ENCODE data around the gene CPNE8.
A peak's percentile ranks its signal among the peaks of the same experiment; 100 is the strongest.

CPNE8 gene

GRCh38 chr12:38905480-38906351, at the start of gene CPNE8:
Gene CPNE8, minus strand, starts transcription at chr12:38905591. Its CDS starts 57 bp downstream, at chr12:38905534.
- no peak within 1 kb of the TSS; the same call in 1 of the 2 replicates for H3K27ac ChIP-seq (ENCODE audit: low read depth, low read length)

GRCh38 chr12:38954238-38954873, 49.0 kb upstream of the CPNE8 start:
- Histone ChIP-seq H3K4me3 (ENCODE audit: low read depth, low read length) (no peak overlapping the region), H3K9me3 (ENCODE audit: control insufficient read depth, insufficient read depth, low read depth, low read length) (no peaks in the 10 kb centered on the region), H3K4me1 (ENCODE audit: control insufficient read depth, insufficient read depth, low read length) (no peaks in the 10 kb centered on the region), H3K27ac (ENCODE audit: low read depth, low read length) (no peak overlapping the region), H3K27me3 (ENCODE audit: control insufficient read depth, insufficient read depth, low read length) (no peaks in the 10 kb centered on the region), H3K9ac (ENCODE audit: low read length) (no peak overlapping the region), H3K36me3 (ENCODE audit: control insufficient read depth, insufficient read depth, low read length) (no peaks in the 10 kb centered on the region)

More at GRCh38 chr12:38905480-38906351, at the start of gene CPNE8:
- Histone ChIP-seq H3K9ac (ENCODE audit: low read length) (peak within 1 kb of the TSS; percentile 84), H3K36me3 (ENCODE audit: control insufficient read depth, insufficient read depth, low read length) (no peaks in the 10 kb centered on the region), H3K4me3 (ENCODE audit: low read depth, low read length) (peak within 1 kb of the TSS; percentile 94), H3K27me3 (ENCODE audit: control insufficient read depth, insufficient read depth, low read length) (peaks cover 6% of the 10 kb centered on the region; the same call in 1 of the 2 replicates), H3K4me1 (ENCODE audit: control insufficient read depth, insufficient read depth, low read length) (peaks cover 3% of the 10 kb centered on the region; the same call in 1 of the 2 replicates), H3K9me3 (ENCODE audit: control insufficient read depth, insufficient read depth, low read depth, low read length) (no peaks in the 10 kb centered on the region)

DNA sequence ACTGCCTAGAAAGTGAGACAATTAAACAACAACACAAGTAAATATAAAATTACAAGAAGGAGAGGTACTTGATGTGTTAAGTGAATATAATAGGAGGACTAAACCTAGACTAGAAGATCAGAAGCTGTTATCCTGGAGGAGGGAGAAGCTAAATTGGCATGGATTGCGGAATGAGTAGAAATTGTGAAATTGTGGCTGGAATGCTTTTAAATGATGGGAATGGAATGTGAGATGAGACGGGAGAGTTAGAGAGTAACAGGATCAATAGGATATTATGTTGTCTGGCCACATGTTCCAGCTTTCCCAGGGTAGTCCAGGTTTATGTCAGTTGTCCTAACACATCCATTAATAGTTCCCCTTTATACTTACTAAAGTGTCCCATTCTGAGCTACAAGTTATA, 44.0 kb upstream of the CPNE8 start:
- no peaks in the 10 kb centered on the region for H3K27me3 ChIP-seq (ENCODE audit: control insufficient read depth, insufficient read depth, low read length)
- H3K9ac ChIP-seq (ENCODE audit: low read length): no peak overlapping the region
- no peaks in the 10 kb centered on the region for H3K9me3 ChIP-seq (ENCODE audit: control insufficient read depth, insufficient read depth, low read depth, low read length)

DNA sequence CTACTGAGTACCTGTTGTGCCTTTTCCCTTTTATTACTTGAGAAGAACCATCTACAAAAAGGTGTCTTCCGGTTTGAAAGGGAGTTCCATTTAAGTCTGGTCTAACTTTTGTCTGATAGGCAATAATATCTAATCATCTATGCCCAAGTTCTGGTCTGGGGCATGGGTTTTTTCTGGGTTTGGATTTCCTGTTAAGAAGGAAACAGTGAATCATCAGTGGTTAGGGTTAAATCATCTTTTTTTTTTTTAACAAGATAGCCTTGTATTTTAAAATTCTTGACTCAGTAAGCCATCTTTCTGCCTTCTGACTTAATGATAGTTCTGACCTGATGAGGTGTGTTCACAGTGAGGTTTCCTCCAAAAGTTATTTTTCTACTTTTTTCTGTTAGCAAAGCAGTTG, 29.3 kb upstream of the CPNE8 start:
- no peaks in the 10 kb centered on the region for H3K4me1 ChIP-seq (ENCODE audit: control insufficient read depth, insufficient read depth, low read length)
- H3K4me3 ChIP-seq (ENCODE audit: low read depth, low read length): no peak overlapping the region
- peaks cover 11% of the 10 kb centered on the region for H3K9me3 ChIP-seq (ENCODE audit: control insufficient read depth, insufficient read depth, low read depth, low read length)
- no peaks in the 10 kb centered on the region for H3K36me3 ChIP-seq (ENCODE audit: control insufficient read depth, insufficient read depth, low read length)
- H3K27me3 ChIP-seq (ENCODE audit: control insufficient read depth, insufficient read depth, low read length): no peaks in the 10 kb centered on the region
- no peak overlapping the region for H3K9ac ChIP-seq (ENCODE audit: low read length)
- no peak overlapping the region for H3K27ac ChIP-seq (ENCODE audit: low read depth, low read length)

More for the DNA sequence above, 44.0 kb upstream of the CPNE8 start:
- Histone ChIP-seq H3K4me1 (ENCODE audit: control insufficient read depth, insufficient read depth, low read length) (no peaks in the 10 kb centered on the region), H3K27ac (ENCODE audit: low read depth, low read length) (no peak overlapping the region), H3K4me3 (ENCODE audit: low read depth, low read length) (no peak overlapping the region), H3K36me3 (ENCODE audit: control insufficient read depth, insufficient read depth, low read length) (no peaks in the 10 kb centered on the region)

DNA sequence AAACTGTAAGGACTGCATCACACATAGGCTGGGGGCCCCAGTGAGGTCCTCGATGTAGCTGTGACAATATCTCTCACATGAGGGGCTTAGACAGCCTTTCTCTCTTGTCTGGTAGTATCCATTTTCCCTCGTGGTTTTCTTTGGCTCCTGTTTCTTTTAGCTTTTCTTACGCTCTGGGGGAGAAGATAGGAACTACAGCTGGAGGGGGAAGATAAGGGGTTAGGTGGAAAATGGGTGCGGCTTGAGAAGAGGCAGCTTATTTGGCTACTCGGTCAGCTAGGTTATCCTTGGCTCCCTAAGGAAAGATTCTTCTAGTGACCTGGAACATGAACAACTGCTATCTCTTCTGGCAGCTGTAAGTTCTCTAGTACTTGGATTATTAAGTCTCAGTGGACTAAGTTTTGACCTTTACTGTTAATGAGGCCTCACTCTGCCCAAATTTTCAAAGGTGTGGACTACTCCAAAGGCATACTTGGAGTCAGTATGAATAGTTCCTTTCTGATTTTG, 28.7 kb upstream of the CPNE8 start:
- Histone ChIP-seq H3K9me3 (ENCODE audit: control insufficient read depth, insufficient read depth, low read depth, low read length) (peaks cover 11% of the 10 kb centered on the region), H3K4me3 (ENCODE audit: low read depth, low read length) (no peak overlapping the region), H3K27me3 (ENCODE audit: control insufficient read depth, insufficient read depth, low read length) (no peaks in the 10 kb centered on the region), H3K27ac (ENCODE audit: low read depth, low read length) (no peak overlapping the region), H3K9ac (ENCODE audit: low read length) (no peak overlapping the region), H3K36me3 (ENCODE audit: control insufficient read depth, insufficient read depth, low read length) (no peaks in the 10 kb centered on the region), H3K4me1 (ENCODE audit: control insufficient read depth, insufficient read depth, low read length) (no peaks in the 10 kb centered on the region)

GRCh38 chr12:38932320-38932719, 26.9 kb upstream of the CPNE8 start:
- Histone ChIP-seq H3K27ac (ENCODE audit: low read depth, low read length) (no peak overlapping the region), H3K4me1 (ENCODE audit: control insufficient read depth, insufficient read depth, low read length) (no peaks in the 10 kb centered on the region), H3K9ac (ENCODE audit: low read length) (no peak overlapping the region), H3K4me3 (ENCODE audit: low read depth, low read length) (no peak overlapping the region), H3K36me3 (ENCODE audit: control insufficient read depth, insufficient read depth, low read length) (no peaks in the 10 kb centered on the region), H3K27me3 (ENCODE audit: control insufficient read depth, insufficient read depth, low read length) (no peaks in the 10 kb centered on the region), H3K9me3 (ENCODE audit: control insufficient read depth, insufficient read depth, low read depth, low read length) (0 out of 2 replicates have a peak, but pooled peaks cover under 1% of the 10 kb centered on the region)

GRCh38 chr12:38931461-38931860, 26.1 kb upstream of the CPNE8 start:
- H3K36me3 ChIP-seq (ENCODE audit: control insufficient read depth, insufficient read depth, low read length): no peaks in the 10 kb centered on the region
- no peaks in the 10 kb centered on the region for H3K27me3 ChIP-seq (ENCODE audit: control insufficient read depth, insufficient read depth, low read length)
- no peak overlapping the region for H3K4me3 ChIP-seq (ENCODE audit: low read depth, low read length)
- no peak overlapping the region for H3K9ac ChIP-seq (ENCODE audit: low read length)
- no peaks in the 10 kb centered on the region for H3K9me3 ChIP-seq (ENCODE audit: control insufficient read depth, insufficient read depth, low read depth, low read length)
- no peak overlapping the region for H3K27ac ChIP-seq (ENCODE audit: low read depth, low read length)
- no peaks in the 10 kb centered on the region for H3K4me1 ChIP-seq (ENCODE audit: control insufficient read depth, insufficient read depth, low read length)

GRCh38 chr12:38930990-38931389, 25.6 kb upstream of the CPNE8 start:
- no peak overlapping the region for H3K9ac ChIP-seq (ENCODE audit: low read length)
- no peak overlapping the region for H3K27ac ChIP-seq (ENCODE audit: low read depth, low read length)
- H3K4me1 ChIP-seq (ENCODE audit: control insufficient read depth, insufficient read depth, low read length): no peaks in the 10 kb centered on the region
- H3K27me3 ChIP-seq (ENCODE audit: control insufficient read depth, insufficient read depth, low read length): no peaks in the 10 kb centered on the region
- no peak overlapping the region for H3K4me3 ChIP-seq (ENCODE audit: low read depth, low read length)
- H3K9me3 ChIP-seq (ENCODE audit: control insufficient read depth, insufficient read depth, low read depth, low read length): no peaks in the 10 kb centered on the region
- H3K36me3 ChIP-seq (ENCODE audit: control insufficient read depth, insufficient read depth, low read length): no peaks in the 10 kb centered on the region

- Histone ChIP-seq H3K4me3 (ENCODE audit: low read depth, low read length) (no peak overlapping the region), H3K27me3 (ENCODE audit: control insufficient read depth, insufficient read depth, low read length) (no peaks in the 10 kb centered on the region), H3K36me3 (ENCODE audit: control insufficient read depth, insufficient read depth, low read length) (no peaks in the 10 kb centered on the region), H3K9ac (ENCODE audit: low read length) (no peak overlapping the region), H3K9me3 (ENCODE audit: control insufficient read depth, insufficient read depth, low read depth, low read length) (no peaks in the 10 kb centered on the region), H3K4me1 (ENCODE audit: control insufficient read depth, insufficient read depth, low read length) (no peaks in the 10 kb centered on the region), H3K27ac (ENCODE audit: low read depth, low read length) (no peak overlapping the region)
Observed at GRCh38 chr12:38926501-38926900, 21.1 kb upstream of the CPNE8 start.

- no peak overlapping the region for H3K27ac ChIP-seq (ENCODE audit: low read depth, low read length)
Observed at GRCh38 chr12:38921025-38921677, 15.8 kb upstream of the CPNE8 start.

More at GRCh38 chr12:38921025-38921677, 15.8 kb upstream of the CPNE8 start:
- Histone ChIP-seq H3K9ac (ENCODE audit: low read length) (no peak overlapping the region), H3K4me3 (ENCODE audit: low read depth, low read length) (no peak overlapping the region), H3K9me3 (ENCODE audit: control insufficient read depth, insufficient read depth, low read depth, low read length) (no peaks in the 10 kb centered on the region), H3K36me3 (ENCODE audit: control insufficient read depth, insufficient read depth, low read length) (no peaks in the 10 kb centered on the region), H3K27me3 (ENCODE audit: control insufficient read depth, insufficient read depth, low read length) (no peaks in the 10 kb centered on the region), H3K4me1 (ENCODE audit: control insufficient read depth, insufficient read depth, low read length) (no peaks in the 10 kb centered on the region)

Measured in HUES6 (cell line).